Ovary (tissue), 9 donors: Measurements from ENCODE around the gene CMBL. TPM values are rescaled to one million over a fixed set of nuclear protein-coding genes. Genes with fewer than 3 reads are reported as not detected.

Source experiments
- DNase-seq, 5 donors: peaks; one replicate each; pipeline ENCODE4 v3.0.0-alpha.2; 2019 to 2020
- H3K27ac ChIP-seq, 2 donors: fragments of 200-600 bp; one replicate each; pipeline versions ENCODE4 v1.5.1 to v1.8.0; 2019 to 2022
- H3K27me3 ChIP-seq: fragments of 200-600 bp; one replicate; pipeline ENCODE4 v1.8.0; 2022
- H3K36me3 ChIP-seq: fragments of 200-600 bp; sonication (generic); one replicate; pipeline ENCODE4 v1.5.1; 2019
- H3K4me1 ChIP-seq: one replicate; pipeline ENCODE4 v1.8.1; 2013; ENCODE audit warnings: mild to moderate bottlenecking, moderate library complexity; ENCODE audit not compliant: insufficient read depth
- H3K4me3 ChIP-seq: fragments of 200-600 bp; sonication (generic); one replicate; pipeline ENCODE4 v1.5.1; 2017
- H3K9me3 ChIP-seq, 2 donors: fragments of 200-600 bp in 1 of 2; sonication (generic) in 1 of 2; one replicate each; pipeline versions ENCODE4 v1.5.1 to v1.8.1; 2013 to 2019; ENCODE audit warnings: mild to moderate bottlenecking in 1 of 2, moderate library complexity in 1 of 2
- CTCF ChIP-seq, 3 donors: fragments of 450-650 bp in 2 of 3; fragments of 200-600 bp in 1 of 3; IDR thresholded peaks; one replicate each; pipeline versions ENCODE4 v1.5.1 to v1.8.0; 2016 to 2022; ENCODE audit warnings: antibody characterized with exemption in 3 of 3, mild to moderate bottlenecking in 1 of 3
- EP300 ChIP-seq: sonication (generic); formaldehyde crosslinking; IDR thresholded peaks from one replicate; pipeline ENCODE4 v1.6.1; 2017; ENCODE audit warnings: antibody characterized with exemption
- POLR2A ChIP-seq: fragments of 450-650 bp; IDR thresholded peaks from one replicate; pipeline ENCODE4 v1.6.1; 2017; ENCODE audit warnings: antibody characterized with exemption, mild to moderate bottlenecking, moderate library complexity
- WGBS, 3 donors: extraction: QIAGEN DNeasy Blood & Tissue Kit in 1 of 3; methylation state at CpG; one replicate each; pipeline versions ENCODE4 v1.1.5 to v1.1.7; 2013 to 2017; 5-methylcytosine and 5-hydroxymethylcytosine counted together
- intact Hi-C, 4 donors: fragments of 100-400 bp; cut with DNase I; formaldehyde crosslinking; loops; one replicate each; pipeline versions ENCODE4 v1.11.0 to v1.15.1; 2022 to 2023
- polyA plus RNA-seq, 2 donors: library from polyadenylated mRNA; stranded (reverse); fragments of 200-250 nt in 1 of 2; fragments of 350-450 nt in 1 of 2; fragmentation: Illumina TruSeq in 1 of 2; extraction: RNeasy Lipid Tissue Mini Kit (QIAGEN cat#74804) in 1 of 2; gene quantifications; one replicate each; pipeline ENCODE4 v1.2.3, GENCODE V29; 2013 to 2014
- total RNA-seq, 7 donors: library from RNA; depleted of rRNA in 2 of 7; stranded (reverse); fragments of >200 nt in 2 of 7; fragmentation: NEBNext Ultra II Directional in 3 of 7; extraction: Animal tissue kit (Norgen Biotek cat#: 25700) in 3 of 7; gene quantifications; one replicate each; pipeline versions ENCODE4 v1.1.0 to v1.2.4, GENCODE V29; 2016 to 2023
- donor health status: DM: no; HTN: no; CAD: no; lungs with moderate emphysema.
- donor health status: DM: no; HTN: no; CAD: no.
- donor health status: Bipolar disorder and iron deficiency.
- donor health status: DM: yes; HTN: yes; CAD: no.
- donor health status: DM: no; HTN: no; CAD: no.
- donor health status: DM: yes; HTN: yes; CAD: no.

Gene CMBL
- total and polyA plus RNA-seq, 9 donors: 7.3 to 69.0 (median 43.2) TPM

GRCh38 chr5:10334831-10335230 is 27.1 kb upstream of the CMBL start:
- Histone ChIP-seq H3K9me3 (no peaks in the 10 kb centered on the region), H3K4me1 (peaks cover 30% of the 10 kb centered on the region), H3K36me3 (no peaks in the 10 kb centered on the region), H3K4me3 (no peak overlapping the region), H3K27ac (no peak overlapping the region), H3K27me3 (no peaks in the 10 kb centered on the region)
- intact Hi-C loops: no loop called here
- 91 to 96% (median 95%) methylated on average over 5 of the region's 5 CpGs for WGBS, 3 donors
- no peak for DNase-seq
- no peak for TF ChIP-seq CTCF (IDR thresholded peaks at IDR 0.05)
- TF ChIP-seq POLR2A: no peak
- no peak for TF ChIP-seq EP300

GRCh38 chr5:10333154-10334006 is 25.7 kb upstream of the CMBL start:
- Histone ChIP-seq H3K27me3 (no peaks in the 10 kb centered on the region), H3K36me3 (no peaks in the 10 kb centered on the region), H3K4me1 (peaks cover 30% of the 10 kb centered on the region), H3K4me3 (peak overlapping the region; percentile 51), H3K27ac (peak overlapping the region; percentile 57 to 72), H3K9me3 (no peaks in the 10 kb centered on the region)
- 10 to 11% (median 11%) methylated on average over 81 of the region's 81 CpGs for WGBS, 3 donors
- TF ChIP-seq EP300 (no peak), POLR2A (no peak)
- peak; percentile 35 to 69 (median 50) for DNase-seq
- intact Hi-C loops: no loop called here

GRCh38 chr5:10332301-10332700 is 24.6 kb upstream of the CMBL start:
- no peak overlapping the region for H3K27ac ChIP-seq

GRCh38 chr5:10331341-10331796 is 23.7 kb upstream of the CMBL start:
- Histone ChIP-seq H3K4me1 (peaks cover 30% of the 10 kb centered on the region), H3K27ac (peak overlapping the region in 1 of 2 donors; percentile 34), H3K9me3 (no peaks in the 10 kb centered on the region), H3K27me3 (no peaks in the 10 kb centered on the region), H3K4me3 (no peak overlapping the region), H3K36me3 (no peaks in the 10 kb centered on the region)
- TF ChIP-seq EP300 (no peak), CTCF (IDR thresholded peaks at IDR 0.05) (no peak), POLR2A (no peak)
- DNase-seq: peak; percentile 82 to 93 (median 88)
- WGBS, 3 donors: 25 to 31% (median 31%) methylated on average over 7 of the region's 7 CpGs
- intact Hi-C loops: no loop called here

More at GRCh38 chr5:10332301-10332700, 24.6 kb upstream of the CMBL start:
- intact Hi-C loops: no loop called here
- peaks cover 30% of the 10 kb centered on the region for H3K4me1 ChIP-seq
- DNase-seq: peak in 1 of 5 donors; percentile 11
- H3K4me3 ChIP-seq: no peak overlapping the region
- H3K27me3 ChIP-seq: no peaks in the 10 kb centered on the region
- no peaks in the 10 kb centered on the region for H3K36me3 ChIP-seq
- H3K9me3 ChIP-seq: no peaks in the 10 kb centered on the region
- TF ChIP-seq EP300: no peak
- TF ChIP-seq POLR2A: no peak
- no peak for TF ChIP-seq CTCF (IDR thresholded peaks at IDR 0.05)
- WGBS, 3 donors: 90 to 95% (median 93%) methylated on average over 5 of the region's 5 CpGs
